AG09309 (cell line): ENCODE measurements around the gene TAS2R41.

Experiments used
- DNase-seq: peaks from one replicate; pipeline ENCODE4 v3.0.0-alpha.2; 2010; ENCODE audit warnings: low read depth
- H3K4me3 ChIP-seq: 2 replicates; pipeline ENCODE4 v1.5.1; 2011; ENCODE audit warnings: mild to moderate bottlenecking, low read depth, low read length, moderate library complexity; ENCODE audit not compliant: control insufficient read depth
- TF ChIP-seq, protein P1 (sequence below): IDR thresholded peaks from 2 replicates; pipeline ENCODE4 v1.5.1; 2011; ENCODE audit warnings: mild to moderate bottlenecking, low read depth, low read length, inconsistent platforms; ENCODE audit not compliant: insufficient read depth, control insufficient read depth; ENCODE audit errors: missing control alignments

The TAS2R41 gene

DNA sequence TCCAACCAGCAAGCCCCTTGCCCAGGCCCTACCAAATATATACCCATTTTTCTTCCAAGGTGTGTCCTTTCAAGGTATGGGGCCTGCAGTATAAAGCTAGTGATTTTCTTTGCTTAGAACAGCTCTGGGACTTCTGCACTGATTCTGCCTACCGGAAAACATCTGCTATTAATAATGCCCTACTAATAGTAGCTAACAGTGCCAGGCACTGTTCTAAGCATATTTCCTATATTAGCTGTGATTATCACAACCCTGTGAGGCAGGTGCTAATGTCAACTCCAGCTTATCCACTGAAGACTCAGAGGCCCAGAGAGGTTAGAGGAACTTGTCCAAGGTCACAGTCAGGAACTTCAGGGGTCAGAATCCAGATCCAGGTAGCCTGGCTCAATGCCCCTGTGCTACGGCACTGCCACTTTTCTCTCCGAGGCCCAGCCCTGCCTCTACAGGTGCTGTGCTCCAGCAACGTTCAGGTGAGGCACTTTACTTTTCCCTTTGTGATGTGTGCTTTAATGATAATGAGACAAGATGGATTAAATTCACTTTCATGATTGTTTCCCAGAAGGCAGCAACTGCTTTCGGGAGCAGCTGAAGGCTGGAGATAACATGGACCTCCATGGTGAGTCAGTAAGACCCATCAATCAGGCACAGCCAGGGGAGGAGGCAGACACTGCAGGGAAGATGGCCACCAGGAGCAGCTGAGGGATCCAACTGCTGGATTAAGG, 26.7 kb downstream of the TAS2R41 start:
- no peak for DNase-seq
- TF ChIP-seq, protein P1, sequence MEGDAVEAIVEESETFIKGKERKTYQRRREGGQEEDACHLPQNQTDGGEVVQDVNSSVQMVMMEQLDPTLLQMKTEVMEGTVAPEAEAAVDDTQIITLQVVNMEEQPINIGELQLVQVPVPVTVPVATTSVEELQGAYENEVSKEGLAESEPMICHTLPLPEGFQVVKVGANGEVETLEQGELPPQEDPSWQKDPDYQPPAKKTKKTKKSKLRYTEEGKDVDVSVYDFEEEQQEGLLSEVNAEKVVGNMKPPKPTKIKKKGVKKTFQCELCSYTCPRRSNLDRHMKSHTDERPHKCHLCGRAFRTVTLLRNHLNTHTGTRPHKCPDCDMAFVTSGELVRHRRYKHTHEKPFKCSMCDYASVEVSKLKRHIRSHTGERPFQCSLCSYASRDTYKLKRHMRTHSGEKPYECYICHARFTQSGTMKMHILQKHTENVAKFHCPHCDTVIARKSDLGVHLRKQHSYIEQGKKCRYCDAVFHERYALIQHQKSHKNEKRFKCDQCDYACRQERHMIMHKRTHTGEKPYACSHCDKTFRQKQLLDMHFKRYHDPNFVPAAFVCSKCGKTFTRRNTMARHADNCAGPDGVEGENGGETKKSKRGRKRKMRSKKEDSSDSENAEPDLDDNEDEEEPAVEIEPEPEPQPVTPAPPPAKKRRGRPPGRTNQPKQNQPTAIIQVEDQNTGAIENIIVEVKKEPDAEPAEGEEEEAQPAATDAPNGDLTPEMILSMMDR: no peak
- no peak overlapping the region for H3K4me3 ChIP-seq

DNA sequence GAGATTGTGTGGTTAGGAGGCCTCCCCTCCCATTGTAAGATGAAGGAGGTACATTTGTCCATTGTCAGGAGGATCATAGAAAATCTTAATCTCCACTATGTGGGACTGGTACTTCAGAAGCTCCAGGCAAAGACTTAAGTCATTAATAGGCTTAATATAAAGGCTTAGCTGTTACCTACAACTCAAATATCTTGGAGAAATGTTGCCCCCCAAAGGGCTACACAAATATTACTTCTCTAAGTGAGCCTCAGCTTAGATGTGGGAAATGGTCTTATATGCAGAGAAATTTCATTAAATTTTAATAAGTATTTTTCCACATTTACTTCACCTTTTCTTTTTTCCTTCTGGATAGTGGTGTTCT, 27.2 kb downstream of the TAS2R41 start:
- DNase-seq: no peak
- no peak overlapping the region for H3K4me3 ChIP-seq

DNA sequence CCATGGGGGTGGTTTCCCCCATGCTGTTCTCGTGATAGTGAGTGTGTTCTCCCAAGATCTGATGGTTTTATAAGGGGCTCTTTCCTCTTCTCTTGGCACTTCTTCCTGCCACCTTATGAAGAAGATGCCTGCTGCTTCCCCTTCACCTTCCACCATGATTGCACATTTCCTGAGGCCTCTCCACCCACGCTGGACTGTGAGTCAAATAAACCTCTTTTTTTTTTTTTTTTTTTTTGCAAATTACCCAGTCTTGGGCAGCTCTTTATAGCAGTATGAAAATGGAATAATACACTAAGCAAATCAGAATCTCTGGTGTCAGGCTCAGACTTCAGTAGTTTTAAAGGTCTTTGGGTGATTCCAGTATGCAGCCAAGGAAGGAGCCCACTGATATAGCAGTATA, 28.2 kb downstream of the TAS2R41 start:
- TF ChIP-seq, protein P1: no peak
- no peak for DNase-seq
- no peak overlapping the region for H3K4me3 ChIP-seq

More for the DNA sequence above, 27.2 kb downstream of the TAS2R41 start:
- TF ChIP-seq, protein P1: no peak

DNA sequence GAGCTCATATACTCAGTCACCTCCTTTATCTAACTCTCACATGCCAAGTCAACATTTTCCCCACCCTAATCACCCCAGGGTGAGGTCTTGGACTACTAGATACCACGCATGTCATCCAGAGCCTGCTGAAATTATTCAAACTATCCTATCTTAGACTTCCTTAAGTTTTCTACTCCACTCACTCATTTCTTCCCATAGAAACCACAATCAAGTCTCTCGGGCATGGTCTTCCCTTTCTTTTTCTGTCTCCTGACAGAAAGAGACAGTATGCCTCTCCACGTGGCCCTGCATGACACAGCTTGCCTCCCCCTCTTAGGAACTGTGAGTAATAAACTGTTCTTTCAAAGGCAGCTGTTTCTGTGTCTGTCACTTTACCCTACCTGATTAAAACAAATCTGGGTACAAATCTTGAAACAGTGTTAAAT, 29.4 kb downstream of the TAS2R41 start:
- DNase-seq: no peak
- H3K4me3 ChIP-seq: no peak overlapping the region
- TF ChIP-seq, protein P1: no peak

DNA sequence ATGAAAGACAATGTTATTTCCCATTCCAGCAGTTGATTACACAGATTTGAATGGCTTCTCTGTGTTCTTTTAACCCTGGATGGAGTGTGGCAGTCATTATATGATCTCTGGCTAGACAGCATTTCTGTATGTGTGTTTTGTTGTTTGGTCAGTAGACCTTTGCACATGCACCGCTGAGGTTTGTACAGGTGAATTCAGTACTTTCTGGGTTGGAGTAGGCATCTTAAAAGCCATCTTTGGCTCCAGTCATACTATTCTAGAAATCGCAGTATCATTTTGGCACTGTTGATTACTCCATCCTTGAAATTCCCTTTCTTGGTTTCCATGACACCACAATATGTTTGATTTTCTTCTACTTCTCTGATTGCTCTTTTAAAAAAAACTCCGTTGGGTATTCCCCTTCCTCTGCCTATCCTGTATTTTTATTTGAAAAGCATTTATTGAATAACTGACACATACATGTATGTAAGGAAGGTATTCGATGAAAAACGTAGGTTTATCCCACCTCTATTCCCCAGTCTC, 29.9 kb downstream of the TAS2R41 start:
- TF ChIP-seq, protein P1: no peak
- DNase-seq: no peak
- H3K4me3 ChIP-seq: no peak overlapping the region

DNA sequence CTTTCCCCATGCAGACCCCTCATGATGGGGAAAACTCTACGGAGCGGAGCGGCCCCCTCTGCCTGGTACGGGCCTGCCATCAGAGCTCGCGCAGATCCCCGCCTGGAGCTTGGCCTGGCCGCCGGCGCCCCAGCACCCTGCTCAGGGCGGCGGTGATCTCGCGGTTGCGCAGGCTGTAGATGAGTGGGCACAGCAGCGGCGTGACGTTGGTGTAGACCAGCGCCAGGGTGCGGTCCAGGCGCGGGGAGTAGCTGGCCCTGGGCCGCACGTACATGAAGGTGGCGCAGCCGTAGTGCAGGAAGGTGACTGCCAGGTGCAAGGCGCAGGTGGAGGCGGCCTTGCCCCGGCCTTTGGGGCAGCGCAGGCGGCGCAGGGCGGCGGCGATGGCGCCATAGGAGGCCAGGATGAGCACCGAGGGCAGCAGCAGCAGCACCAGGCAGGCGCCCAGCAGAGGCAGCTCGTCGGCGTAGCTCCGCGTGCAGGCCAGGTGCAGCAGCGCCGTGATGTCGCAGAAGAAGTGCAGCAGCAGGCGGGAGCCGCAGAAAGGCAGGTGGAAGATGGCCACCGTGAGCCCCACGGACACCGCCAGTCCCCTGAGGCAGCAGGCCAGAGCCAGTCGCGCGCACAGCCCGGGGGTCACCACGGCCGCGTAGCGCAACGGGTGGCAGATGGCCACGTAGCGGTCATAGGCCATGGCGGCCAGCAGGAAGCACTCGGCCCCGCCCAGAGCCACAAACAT, 33.4 kb downstream of the TAS2R41 start:
- TF ChIP-seq, protein P1: no peak
- no peak for DNase-seq
- no peak overlapping the region for H3K4me3 ChIP-seq
